Nephron progenitor cell (in vitro differentiated cells): Measurements from ENCODE around the gene EIF4EBP3.

Source experiments
- DNase-seq: peaks from one replicate; pipeline ENCODE4 v3.0.0; 2021
- H3K27ac Mint-ChIP-seq: 2 replicates; pipeline ENCODE4 v1.8.0; 2021; ENCODE audit warnings: mild to moderate bottlenecking, moderate library complexity, mixed read lengths
- H3K27me3 Mint-ChIP-seq: 2 replicates; pipeline ENCODE4 v1.8.0; 2021; ENCODE audit warnings: mild to moderate bottlenecking, low read depth, mixed read lengths; ENCODE audit not compliant: poor library complexity
- H3K36me3 Mint-ChIP-seq: 2 replicates; pipeline ENCODE4 v1.8.0; 2021; ENCODE audit warnings: low read depth, mixed read lengths
- H3K4me1 Mint-ChIP-seq: 2 replicates; pipeline ENCODE4 v1.8.0; 2021; ENCODE audit warnings: mixed read lengths
- H3K4me3 Mint-ChIP-seq: 2 replicates; pipeline ENCODE4 v1.8.0; 2021; ENCODE audit warnings: mild to moderate bottlenecking, moderate library complexity, mixed read lengths
- H3K9me3 Mint-ChIP-seq: 2 replicates; pipeline ENCODE4 v1.8.0; 2021; ENCODE audit warnings: mild to moderate bottlenecking, moderate library complexity, mixed read lengths
- TF ChIP-seq, protein P1 (sequence below): fragments of 200-600 bp; sonication (generic); IDR thresholded peaks from 2 replicates; pipeline ENCODE4 v1.5.0; 2021; ENCODE audit warnings: antibody characterized with exemption

EIF4EBP3 gene

GRCh38 chr5:140565024-140565779 lies 17.7 kb downstream of the EIF4EBP3 start:
- TF ChIP-seq, protein P1, sequence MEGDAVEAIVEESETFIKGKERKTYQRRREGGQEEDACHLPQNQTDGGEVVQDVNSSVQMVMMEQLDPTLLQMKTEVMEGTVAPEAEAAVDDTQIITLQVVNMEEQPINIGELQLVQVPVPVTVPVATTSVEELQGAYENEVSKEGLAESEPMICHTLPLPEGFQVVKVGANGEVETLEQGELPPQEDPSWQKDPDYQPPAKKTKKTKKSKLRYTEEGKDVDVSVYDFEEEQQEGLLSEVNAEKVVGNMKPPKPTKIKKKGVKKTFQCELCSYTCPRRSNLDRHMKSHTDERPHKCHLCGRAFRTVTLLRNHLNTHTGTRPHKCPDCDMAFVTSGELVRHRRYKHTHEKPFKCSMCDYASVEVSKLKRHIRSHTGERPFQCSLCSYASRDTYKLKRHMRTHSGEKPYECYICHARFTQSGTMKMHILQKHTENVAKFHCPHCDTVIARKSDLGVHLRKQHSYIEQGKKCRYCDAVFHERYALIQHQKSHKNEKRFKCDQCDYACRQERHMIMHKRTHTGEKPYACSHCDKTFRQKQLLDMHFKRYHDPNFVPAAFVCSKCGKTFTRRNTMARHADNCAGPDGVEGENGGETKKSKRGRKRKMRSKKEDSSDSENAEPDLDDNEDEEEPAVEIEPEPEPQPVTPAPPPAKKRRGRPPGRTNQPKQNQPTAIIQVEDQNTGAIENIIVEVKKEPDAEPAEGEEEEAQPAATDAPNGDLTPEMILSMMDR, result no peak
- Mint-ChIP-seq H3K27ac (peak overlapping the region; percentile 70), H3K9me3 (no peaks in the 10 kb centered on the region), H3K36me3 (peaks cover 11% of the 10 kb centered on the region), H3K4me3 (peak overlapping the region; percentile 94), H3K4me1 (peaks cover 34% of the 10 kb centered on the region), H3K27me3 (no peaks in the 10 kb centered on the region)
- DNase-seq, result no peak

- peak overlapping the region; percentile 94 for H3K4me3 Mint-ChIP-seq
- peaks cover 11% of the 10 kb centered on the region for H3K36me3 Mint-ChIP-seq
- peaks cover 34% of the 10 kb centered on the region for H3K4me1 Mint-ChIP-seq
- no peaks in the 10 kb centered on the region for H3K9me3 Mint-ChIP-seq
- H3K27ac Mint-ChIP-seq, result no peak overlapping the region
- no peaks in the 10 kb centered on the region for H3K27me3 Mint-ChIP-seq
- TF ChIP-seq, protein P1, result no peak
- DNase-seq, result no peak
Measured at GRCh38 chr5:140565780-140566095, 18.3 kb downstream of the EIF4EBP3 start.

DNA sequence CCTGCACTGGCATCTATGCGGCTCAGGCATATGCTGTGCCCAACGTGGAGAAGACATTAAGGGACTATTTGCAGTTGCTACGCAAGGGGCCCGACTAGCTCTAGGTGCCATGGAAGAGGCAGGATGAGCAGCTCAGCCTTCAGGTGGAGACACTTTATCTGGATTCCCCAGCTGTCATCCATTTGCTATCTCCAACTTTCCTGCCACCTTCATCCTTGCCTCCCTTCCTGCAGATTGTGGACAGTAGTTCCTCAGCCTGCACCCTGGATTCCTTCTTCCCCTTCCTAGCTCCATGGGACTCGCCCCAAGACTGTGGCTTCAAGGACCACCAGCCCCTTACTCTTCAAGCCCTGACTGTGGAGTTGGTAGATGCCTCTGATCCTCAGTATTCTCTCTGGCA lies 19.2 kb downstream of the EIF4EBP3 start:
- H3K9me3 Mint-ChIP-seq, result no peaks in the 10 kb centered on the region
- no peak for DNase-seq
- TF ChIP-seq, protein P1, result no peak
- H3K27ac Mint-ChIP-seq, result no peak overlapping the region
- H3K4me3 Mint-ChIP-seq, result no peak overlapping the region
- peaks cover under 1% of the 10 kb centered on the region for H3K27me3 Mint-ChIP-seq
- peaks cover 34% of the 10 kb centered on the region for H3K4me1 Mint-ChIP-seq
- peaks cover 11% of the 10 kb centered on the region for H3K36me3 Mint-ChIP-seq

DNA sequence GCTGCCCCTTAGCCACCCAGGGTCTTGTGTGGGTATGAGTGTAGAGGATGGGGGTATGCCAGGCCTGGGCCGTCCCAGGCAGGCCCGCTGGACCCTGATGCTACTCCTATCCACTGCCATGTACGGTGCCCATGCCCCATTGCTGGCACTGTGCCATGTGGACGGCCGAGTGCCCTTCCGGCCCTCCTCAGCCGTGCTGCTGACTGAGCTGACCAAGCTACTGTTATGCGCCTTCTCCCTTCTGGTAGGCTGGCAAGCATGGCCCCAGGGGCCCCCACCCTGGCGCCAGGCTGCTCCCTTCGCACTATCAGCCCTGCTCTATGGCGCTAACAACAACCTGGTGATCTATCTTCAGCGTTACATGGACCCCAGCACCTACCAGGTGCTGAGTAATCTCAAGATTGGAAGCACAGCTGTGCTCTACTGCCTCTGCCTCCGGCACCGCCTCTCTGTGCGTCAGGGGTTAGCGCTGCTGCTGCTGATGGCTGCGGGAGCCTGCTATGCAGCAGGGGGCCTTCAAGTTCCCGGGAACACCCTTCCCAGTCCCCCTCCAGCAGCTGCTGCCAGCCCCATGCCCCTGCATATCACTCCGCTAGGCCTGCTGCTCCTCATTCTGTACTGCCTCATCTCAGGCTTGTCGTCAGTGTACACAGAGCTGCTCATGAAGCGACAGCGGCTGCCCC lies 19.8 kb downstream of the EIF4EBP3 start:
- Mint-ChIP-seq H3K27me3 (peaks cover 3% of the 10 kb centered on the region), H3K9me3 (no peaks in the 10 kb centered on the region), H3K27ac (no peak overlapping the region), H3K4me3 (no peak overlapping the region), H3K36me3 (peaks cover 11% of the 10 kb centered on the region), H3K4me1 (peaks cover 34% of the 10 kb centered on the region)
- TF ChIP-seq, protein P1, result no peak
- no peak for DNase-seq

GRCh38 chr5:140567871-140568270 lies 20.4 kb downstream of the EIF4EBP3 start:
- TF ChIP-seq, protein P1, result no peak
- H3K27me3 Mint-ChIP-seq, result peaks cover 6% of the 10 kb centered on the region
- H3K4me3 Mint-ChIP-seq, result no peak overlapping the region
- peaks cover 29% of the 10 kb centered on the region for H3K4me1 Mint-ChIP-seq
- no peaks in the 10 kb centered on the region for H3K9me3 Mint-ChIP-seq
- H3K36me3 Mint-ChIP-seq, result peaks cover 11% of the 10 kb centered on the region
- DNase-seq, result no peak
- no peak overlapping the region for H3K27ac Mint-ChIP-seq
